K562 (cell line): ENCODE data around the gene SLC1A5. TPM values are rescaled to one million over a fixed set of nuclear protein-coding genes. Genes with fewer than 3 reads are reported as not detected.

Experiments used
- ATAC-seq: fragments of 200-7000 bp; cut with Tn5 transposase; 3 replicates; pipeline ENCODE4 v1.9.1; 2020; ENCODE audit warnings: moderate library complexity
- BruUV-seq: library from RNA; stranded (reverse); fragments of 400-500 nt; replicated peaks from 2 replicates; lab custom pipeline; 2021; lab: Mats Ljungman, UMichigan
- CTCF ChIA-PET: fragments of 300-600 bp; formaldehyde crosslinking; extraction: SDS; loops from one replicate; lab custom pipeline; 2021; ENCODE audit warnings: low intra/inter-chr PET ratio; lab: Yijun Ruan, JAX
- POLR2A ChIA-PET: fragments of 300-600, 350-650 bp; sonication (Branson Sonifier 250); formaldehyde crosslinking; extraction: SDS; loops from one replicate; lab custom pipeline; 2021; ENCODE audit warnings: antibody characterized with exemption, inconsistent platforms; lab: Yijun Ruan, JAX
- DNase-seq, 4 experiments: peaks; one replicate each; pipeline versions ENCODE4 v3.0.0 to v3.0.0-alpha.2; 2011 to 2018; ENCODE audit warnings: low spot score in 3 of 4, mixed read lengths in 3 of 4; ENCODE audit errors: extremely low read depth in 1 of 4
- FAIRE-seq: peaks from 2 replicates; lab custom pipeline; 2011; peaks lifted over from hg19 to GRCh38; lab: Jason Lieb, UNC
- H2AFZ ChIP-seq: 2 replicates; pipeline ENCODE4 v1.6.0; 2011; ENCODE audit warnings: low read depth, low read length, control low read depth, inconsistent platforms
- H3K27ac ChIP-seq: fragments of 200-600 bp; 3 replicates; pipeline ENCODE4 v1.8.0; 2011; ENCODE audit warnings: low read depth, mild to moderate bottlenecking, control low read depth, inconsistent platforms, low read length, moderate library complexity, mixed read lengths; ENCODE audit errors: extremely low read depth
- H3K27me3 ChIP-seq, 2 experiments: fragments of 300-600 bp in 1 of 2; 2 replicates in 1 of 2; 3 replicates in 1 of 2; pipeline versions ENCODE4 v1.6.0 to v1.8.0; 2011; ENCODE audit warnings: inconsistent platforms in 2 of 2, low read length in 2 of 2, mild to moderate bottlenecking in 1 of 2, mixed read lengths in 1 of 2, moderate library complexity in 1 of 2; ENCODE audit not compliant: control insufficient read depth in 2 of 2, insufficient read depth in 2 of 2
- H3K36me3 ChIP-seq: fragments of 300-600 bp; 3 replicates; pipeline ENCODE4 v1.8.0; 2011; ENCODE audit warnings: mild to moderate bottlenecking, low read length, inconsistent platforms; ENCODE audit not compliant: control insufficient read depth, insufficient read depth
- H3K4me1 ChIP-seq, 2 experiments: fragments of 200-600 bp in 1 of 2; replicated peaks in 1 of 2; 2 replicates in 1 of 2; 3 replicates in 1 of 2; pipeline versions ENCODE4 v1.5.1 to v1.8.0; 2011; ENCODE audit warnings: inconsistent platforms in 2 of 2, low read length in 2 of 2, mild to moderate bottlenecking in 1 of 2, mixed read lengths in 1 of 2, moderate library complexity in 1 of 2; ENCODE audit not compliant: control insufficient read depth in 2 of 2, insufficient read depth in 2 of 2
- H3K4me2 ChIP-seq: 2 replicates; pipeline ENCODE4 v1.6.1; 2011; ENCODE audit warnings: low read length, control low read depth, inconsistent platforms, mixed read lengths; ENCODE audit not compliant: insufficient read depth
- H3K4me3 ChIP-seq: fragments of 200-600 bp; sonication (generic), shearing (Covaris generic); 2 replicates; pipeline ENCODE4 v1.5.1; 2016; ENCODE audit warnings: control low read depth, inconsistent platforms
- H3K79me2 ChIP-seq: fragments of 200-600 bp; 3 replicates; pipeline ENCODE4 v1.8.0; 2011; ENCODE audit warnings: low read length, inconsistent platforms; ENCODE audit not compliant: control insufficient read depth, insufficient read depth
- H3K9ac ChIP-seq, 2 experiments: 2 replicates each; pipeline versions ENCODE4 v1.6.0 to v1.6.1; 2011; ENCODE audit warnings: low read depth in 2 of 2, low read length in 2 of 2, control low read depth in 1 of 2, inconsistent platforms in 1 of 2, mild to moderate bottlenecking in 1 of 2, mixed read lengths in 1 of 2; ENCODE audit not compliant: insufficient read depth in 1 of 2
- H3K9me1 ChIP-seq: one replicate; pipeline ENCODE4 v1.6.0; 2011; ENCODE audit warnings: inconsistent platforms, mild to moderate bottlenecking, low read length, moderate library complexity; ENCODE audit not compliant: control insufficient read depth, insufficient read depth
- H3K9me3 ChIP-seq: replicated peaks from 2 replicates; pipeline ENCODE4 v1.5.1; 2011; ENCODE audit warnings: low read depth, low read length, inconsistent platforms; ENCODE audit not compliant: control insufficient read depth, insufficient read depth
- H4K20me1 ChIP-seq: replicated peaks from 2 replicates; pipeline ENCODE4 v1.6.1; 2011; ENCODE audit warnings: low read length, inconsistent platforms, mixed read lengths; ENCODE audit not compliant: control insufficient read depth, insufficient read depth
- BRCA1 ChIP-seq, 2 experiments: fragments of 450-650 bp in 1 of 2; sonication (generic) in 1 of 2; formaldehyde crosslinking in 1 of 2; IDR thresholded peaks; 2 replicates each; pipeline versions ENCODE4 v1.5.0 to v1.6.1; 2017 to 2020; ENCODE audit warnings: mild to moderate bottlenecking in 1 of 2, missing genetic modification reagents in 1 of 2
- CEBPB ChIP-seq: fragments of 450-650 bp; IDR thresholded peaks from 2 replicates; pipeline ENCODE4 v1.6.1; 2016; ENCODE audit warnings: missing genetic modification characterization, missing compliant biosample characterization
- GATAD2B ChIP-seq: fragments of 450-650 bp; IDR thresholded peaks from 2 replicates; pipeline ENCODE4 v1.6.1; 2017; ENCODE audit warnings: mild to moderate bottlenecking, borderline replicate concordance
- KDM1A ChIP-seq, 2 experiments: fragments of 450-650 bp; IDR thresholded peaks; 2 replicates each; pipeline ENCODE4 v1.6.1; 2016; ENCODE audit warnings: mild to moderate bottlenecking in 2 of 2
- MBD2 ChIP-seq: sonication (generic); IDR thresholded peaks from 2 replicates; pipeline ENCODE4 v1.6.1; 2016; ENCODE audit warnings: low read depth, borderline replicate concordance
- NCOA2 ChIP-seq, 2 experiments: fragments of 450-650 bp; IDR thresholded peaks; 2 replicates each; pipeline ENCODE4 v1.6.1; 2018; ENCODE audit warnings: mild to moderate bottlenecking in 2 of 2, moderate library complexity in 1 of 2; ENCODE audit not compliant: partially characterized antibody in 2 of 2
- ZC3H11A ChIP-seq: IDR thresholded peaks from 2 replicates; pipeline ENCODE4 v1.6.1; 2012; ENCODE audit warnings: low read depth, low read length, improper control_type of control experiment
- ZNF263 ChIP-seq: sonication (generic); formaldehyde crosslinking; IDR thresholded peaks from 2 replicates; pipeline ENCODE4 v1.8.0; 2022; ENCODE audit warnings: mild to moderate bottlenecking, missing genetic modification reagents, borderline replicate concordance
- ZNF41 ChIP-seq: fragments of 250-450 bp; sonication (Bioruptor Pico); conservative IDR thresholded peaks from 2 replicates; pipeline ENCODE4 v1.4.0; 2020; ENCODE audit warnings: mild to moderate bottlenecking
- WGBS: fragments of 100-300 bp; shearing (Covaris generic); methylation state at CpG from one replicate; pipeline ENCODE4 v1.1.6; 2016; ENCODE audit warnings: low coverage, mixed read lengths; ENCODE audit not compliant: insufficient coverage; ENCODE audit errors: missing lambda C conversion rate; 5-methylcytosine and 5-hydroxymethylcytosine counted together
- in situ Hi-C: fragments of 300-500 bp; cut with MboI; formaldehyde crosslinking; loops from 4 replicates; pipeline ENCODE4 v1.15.0; 2018; ENCODE audit warnings: inconsistent platforms, mixed read lengths
- intact Hi-C: fragments of 100-400 bp; cut with micrococcal nuclease; formaldehyde crosslinking; loops from 2 replicates; pipeline ENCODE4 v1.14.2; 2022
- polyA plus RNA-seq, 8 experiments: library from polyadenylated mRNA; depleted of rRNA in 4 of 8; stranded (reverse) in 5 of 8; unstranded in 3 of 8; fragments of >200 nt; fragmentation: Nextera tagmentation in 2 of 8; fragmentation: Illumina TruSeq in 1 of 8; extraction: Ambion mirVana in 2 of 8; extraction: Trizol in 1 of 8; gene quantifications; 2 replicates each; pipeline versions ENCODE4 v1.2.1 to v1.2.3, GENCODE V29; 2011 to 2014; ENCODE audit warnings: inconsistent platforms in 1 of 8, missing spikeins in 1 of 8
- total RNA-seq, 7 experiments: library from RNA; depleted of rRNA in 6 of 7; stranded (reverse); fragments of >200 nt in 6 of 7; fragmentation: Illumina TruSeq in 2 of 7; extraction: Trizol in 2 of 7; gene quantifications; 2 replicates each; pipeline versions ENCODE4 v1.2.1 to v1.2.3, GENCODE V29; 2011 to 2021; ENCODE audit warnings: low replicate concordance in 1 of 7
- TF ChIP-seq, protein P1 (sequence below), 3 experiments: fragments of 200-800 bp in 1 of 3; fragments of 250-450 bp in 1 of 3; fragments of 450-650 bp in 1 of 3; sonication (Bioruptor Pico) in 1 of 3; sonication (Bioruptor generic) in 1 of 3; formaldehyde crosslinking in 1 of 3; IDR thresholded peaks; 2 replicates each; pipeline versions ENCODE4 v1.6.1 to v1.8.0; 2016 to 2022; ENCODE audit warnings: mild to moderate bottlenecking in 2 of 3, missing genetic modification characterization in 2 of 3, missing compliant biosample characterization in 1 of 3, moderate library complexity in 1 of 3

SLC1A5 gene
- total and polyA plus RNA-seq, 9 of the 15 experiments (the other 6 are each of a cell fraction or from before 2014, with no cell fraction given) = 31.2 to 417 (median 134) TPM

DNA sequence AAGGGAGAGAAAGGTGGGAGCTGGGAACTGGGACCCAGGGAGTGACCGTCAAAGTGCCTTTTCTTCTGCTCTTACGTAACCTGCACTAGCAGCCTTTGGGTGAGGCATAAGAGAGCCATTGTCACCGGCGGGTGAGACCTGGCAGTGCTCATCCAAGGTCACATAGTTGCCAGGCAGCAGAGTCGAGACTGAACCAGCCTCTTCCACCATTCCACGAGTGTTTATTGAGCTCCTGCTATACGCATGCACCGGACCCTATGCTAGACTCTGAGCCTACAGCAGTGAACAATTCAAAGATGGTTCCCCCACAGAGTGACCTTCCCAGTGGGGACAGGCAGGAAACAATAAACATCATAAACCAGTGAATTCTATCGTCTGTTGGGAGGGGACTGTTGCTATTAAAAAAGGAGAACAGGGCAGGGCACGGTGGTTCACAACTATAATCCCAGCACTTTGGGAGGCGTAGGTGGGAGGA, 23.5 kb downstream of the SLC1A5 start:
- 67% methylated on average over 10 of the region's 11 CpGs for WGBS
- ChIA-PET POLR2A (interaction anchor here (0.8 to 2.8 kb wide), 5 partner anchors 9 to 256 kb away, joined by 3 to 11 read pairs (median 5); no protein-coding TSS in a partner anchor), CTCF (interaction anchor here (0.6 kb wide), 1 partner anchor 72 kb away, joined by 4 read pairs; no protein-coding TSS in a partner anchor)
- H3K4me2 ChIP-seq = no peak overlapping the region
- no peak for FAIRE-seq
- H3K9me3 ChIP-seq = no peaks in the 10 kb centered on the region
- H3K27me3 ChIP-seq = no peaks in the 10 kb centered on the region
- TF ChIP-seq GATAD2B (no peak), CEBPB (peak; percentile 34; the same call in 1 of the 2 replicates)
- BruUV-seq = no TSS peak
- peak in 1 of 4 experiments; percentile 4 for DNase-seq
- intact Hi-C loops (no loop called here), in situ Hi-C loops (loop anchor here (5.0 kb wide), 1 partner anchor 77 kb away; no protein-coding TSS in a partner anchor)
- H3K9ac ChIP-seq = peak overlapping the region in 1 of 2 experiments; percentile 20; a peak in 1 of 4 replicates
- no peaks in the 10 kb centered on the region for H3K9me1 ChIP-seq
- peaks cover under 1 to 7% of the 10 kb centered on the region in 2 experiments; a peak in 4 of 5 replicates for H3K4me1 ChIP-seq
- no peak overlapping the region for H2AFZ ChIP-seq
- no peaks in the 10 kb centered on the region for H4K20me1 ChIP-seq
- no peaks in the 10 kb centered on the region for H3K36me3 ChIP-seq
- no peak overlapping the region for H3K27ac ChIP-seq
- no peak overlapping the region for H3K4me3 ChIP-seq
- no peaks in the 10 kb centered on the region for H3K79me2 ChIP-seq
- no peak for ATAC-seq

DNA sequence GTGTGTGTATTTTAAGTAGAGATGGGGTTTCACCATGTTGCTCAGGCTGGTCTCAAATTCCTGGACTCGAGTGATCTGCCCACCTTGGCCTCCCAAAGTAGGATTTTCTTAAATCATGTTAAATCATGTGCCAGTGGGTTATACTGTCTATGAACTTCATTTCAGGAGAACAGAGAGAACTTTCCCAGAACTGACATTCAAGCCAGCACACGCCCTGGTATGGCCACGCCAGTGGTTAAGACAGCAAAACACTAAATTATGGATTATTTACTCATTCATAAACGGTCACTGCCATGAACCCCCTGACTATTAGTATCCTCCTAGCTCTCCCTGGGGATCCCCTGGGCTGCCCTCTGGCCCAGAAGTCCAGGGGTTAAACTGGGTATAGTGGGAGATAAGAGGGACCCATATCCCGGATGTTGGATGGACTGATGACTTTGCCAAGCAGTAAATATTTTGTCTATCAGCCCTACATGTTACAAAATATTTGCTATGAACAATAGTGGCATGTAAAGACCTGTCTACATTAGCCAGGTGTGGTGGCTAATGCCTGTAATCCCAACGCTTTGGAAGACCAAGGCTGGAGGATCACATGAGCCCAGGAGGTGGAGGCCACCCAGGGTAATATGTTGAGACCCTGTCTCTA, 26.0 kb downstream of the SLC1A5 start:
- peaks cover 2 to 12% of the 10 kb centered on the region in 2 experiments; a peak in 4 of 5 replicates for H3K4me1 ChIP-seq
- H3K27me3 ChIP-seq = no peaks in the 10 kb centered on the region
- no peaks in the 10 kb centered on the region for H3K9me3 ChIP-seq
- ChIA-PET CTCF (no interaction called here), POLR2A (interaction anchor here (0.6 to 1.5 kb wide), 4 partner anchors 23 to 63 kb away, joined by 3 to 4 read pairs (median 3); no protein-coding TSS in a partner anchor)
- intact Hi-C loops = no loop called here
- DNase-seq = no peak
- H3K9ac ChIP-seq = 0 out of 4 replicates have a peak overlapping the region, but pooled peaks of 1 of the 2 experiments have one; percentile 17
- ATAC-seq = no peak
- FAIRE-seq = peak; percentile 51
- WGBS = 43% methylated on average over 6 of the region's 6 CpGs
- H4K20me1 ChIP-seq = no peaks in the 10 kb centered on the region
- H2AFZ ChIP-seq = 0 out of 2 replicates have a peak overlapping the region, but pooled peaks have one; percentile 19
- H3K27ac ChIP-seq = no peak overlapping the region
- in situ Hi-C loops = no loop called here
- peaks cover 3% of the 10 kb centered on the region; the same call in 1 of the 3 replicates for H3K36me3 ChIP-seq
- no peaks in the 10 kb centered on the region for H3K79me2 ChIP-seq
- no TSS peak for BruUV-seq
- no peak overlapping the region for H3K4me3 ChIP-seq
- no peaks in the 10 kb centered on the region for H3K9me1 ChIP-seq
- H3K4me2 ChIP-seq = no peak overlapping the region
- TF ChIP-seq NCOA2 (IDR thresholded peaks at IDR 0.05; ENCODE audit: partially characterized antibody in 2 of 2) = no peak
- TF ChIP-seq ZNF41 (CRISPR knock-in tag) = no peak
- TF ChIP-seq, protein P1, sequence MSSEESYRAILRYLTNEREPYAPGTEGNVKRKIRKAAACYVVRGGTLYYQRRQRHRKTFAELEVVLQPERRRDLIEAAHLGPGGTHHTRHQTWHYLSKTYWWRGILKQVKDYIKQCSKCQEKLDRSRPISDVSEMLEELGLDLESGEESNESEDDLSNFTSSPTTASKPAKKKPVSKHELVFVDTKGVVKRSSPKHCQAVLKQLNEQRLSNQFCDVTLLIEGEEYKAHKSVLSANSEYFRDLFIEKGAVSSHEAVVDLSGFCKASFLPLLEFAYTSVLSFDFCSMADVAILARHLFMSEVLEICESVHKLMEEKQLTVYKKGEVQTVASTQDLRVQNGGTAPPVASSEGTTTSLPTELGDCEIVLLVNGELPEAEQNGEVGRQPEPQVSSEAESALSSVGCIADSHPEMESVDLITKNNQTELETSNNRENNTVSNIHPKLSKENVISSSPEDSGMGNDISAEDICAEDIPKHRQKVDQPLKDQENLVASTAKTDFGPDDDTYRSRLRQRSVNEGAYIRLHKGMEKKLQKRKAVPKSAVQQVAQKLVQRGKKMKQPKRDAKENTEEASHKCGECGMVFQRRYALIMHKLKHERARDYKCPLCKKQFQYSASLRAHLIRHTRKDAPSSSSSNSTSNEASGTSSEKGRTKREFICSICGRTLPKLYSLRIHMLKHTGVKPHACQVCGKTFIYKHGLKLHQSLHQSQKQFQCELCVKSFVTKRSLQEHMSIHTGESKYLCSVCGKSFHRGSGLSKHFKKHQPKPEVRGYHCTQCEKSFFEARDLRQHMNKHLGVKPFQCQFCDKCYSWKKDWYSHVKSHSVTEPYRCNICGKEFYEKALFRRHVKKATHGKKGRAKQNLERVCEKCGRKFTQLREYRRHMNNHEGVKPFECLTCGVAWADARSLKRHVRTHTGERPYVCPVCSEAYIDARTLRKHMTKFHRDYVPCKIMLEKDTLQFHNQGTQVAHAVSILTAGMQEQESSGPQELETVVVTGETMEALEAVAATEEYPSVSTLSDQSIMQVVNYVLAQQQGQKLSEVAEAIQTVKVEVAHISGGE (CRISPR knock-in tag; IDR thresholded peaks at IDR 0.05) = no peak
- TF ChIP-seq ZC3H11A = no peak
- no peak for TF ChIP-seq BRCA1 (IDR thresholded peaks at IDR 0.05)
- no peak for TF ChIP-seq BRCA1 (CRISPR knock-in tag; IDR thresholded peaks at IDR 0.05)
- TF ChIP-seq MBD2 = no peak
- TF ChIP-seq ZNF263 (CRISPR knock-in tag) = no peak
- no peak for TF ChIP-seq KDM1A (IDR thresholded peaks at IDR 0.05)
